Stimulated activated CD4-positive, alpha-beta T cell treated with anti-CD3 and anti-CD28 coated beads, Interleukin-1b, Interleukin-23, amount 100 ng/mL, for 48 hours (primary cell): ENCODE data around the gene RNF26.
A peak's percentile ranks its signal among the peaks of the same experiment; 100 is the strongest.

ENCODE experiments used
- DNase-seq: peaks from one replicate; pipeline ENCODE4 v3.0.0-alpha.2; 2020

RNF26 gene

GRCh38 chr11:119356349-119357031, 22.2 kb downstream of the RNF26 start:
- peak; percentile 69 for DNase-seq

- no peak for DNase-seq
Observed at GRCh38 chr11:119357074-119357473, 22.7 kb downstream of the RNF26 start.

DNA sequence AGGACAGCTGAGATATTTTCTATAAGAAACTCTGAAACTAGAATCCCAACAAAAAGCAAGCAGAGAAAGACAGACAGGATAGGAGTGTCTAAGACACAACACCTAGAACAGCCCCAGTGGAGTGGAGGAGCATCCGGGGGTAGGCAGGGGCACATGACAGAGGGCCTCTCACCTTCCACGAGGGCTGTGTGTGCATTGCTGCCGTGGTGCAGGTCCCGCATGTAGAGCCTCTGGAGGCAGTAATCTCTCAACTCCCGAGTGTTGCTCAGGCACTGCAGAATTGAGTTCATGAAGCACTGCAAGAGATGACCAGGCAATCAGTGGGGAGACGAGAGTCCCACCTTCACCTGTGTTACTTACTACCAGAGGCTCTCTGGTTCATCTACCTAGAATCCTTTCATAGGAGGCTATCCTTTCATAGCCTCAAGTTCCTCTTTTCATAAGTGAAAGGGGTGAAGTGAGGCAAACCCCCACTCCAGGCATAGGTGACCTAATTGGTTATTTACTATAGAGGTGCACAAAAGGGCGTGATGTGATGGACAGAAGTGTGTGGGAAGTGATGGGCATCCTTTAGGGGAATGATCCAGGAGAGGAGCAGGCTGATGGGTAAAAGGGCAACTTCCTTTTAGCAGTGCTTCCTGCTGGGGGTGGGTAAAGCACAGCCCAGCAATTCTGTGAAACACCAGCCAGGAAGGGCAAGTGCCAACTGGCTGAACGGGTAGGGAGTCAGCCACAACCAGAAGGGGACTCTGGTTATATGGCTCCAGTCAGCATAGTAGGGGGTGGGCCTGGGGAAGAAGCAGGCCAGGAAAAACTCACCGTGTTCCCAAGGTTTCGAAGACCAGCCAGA, 25.3 kb downstream of the RNF26 start:
- no peak for DNase-seq

DNA sequence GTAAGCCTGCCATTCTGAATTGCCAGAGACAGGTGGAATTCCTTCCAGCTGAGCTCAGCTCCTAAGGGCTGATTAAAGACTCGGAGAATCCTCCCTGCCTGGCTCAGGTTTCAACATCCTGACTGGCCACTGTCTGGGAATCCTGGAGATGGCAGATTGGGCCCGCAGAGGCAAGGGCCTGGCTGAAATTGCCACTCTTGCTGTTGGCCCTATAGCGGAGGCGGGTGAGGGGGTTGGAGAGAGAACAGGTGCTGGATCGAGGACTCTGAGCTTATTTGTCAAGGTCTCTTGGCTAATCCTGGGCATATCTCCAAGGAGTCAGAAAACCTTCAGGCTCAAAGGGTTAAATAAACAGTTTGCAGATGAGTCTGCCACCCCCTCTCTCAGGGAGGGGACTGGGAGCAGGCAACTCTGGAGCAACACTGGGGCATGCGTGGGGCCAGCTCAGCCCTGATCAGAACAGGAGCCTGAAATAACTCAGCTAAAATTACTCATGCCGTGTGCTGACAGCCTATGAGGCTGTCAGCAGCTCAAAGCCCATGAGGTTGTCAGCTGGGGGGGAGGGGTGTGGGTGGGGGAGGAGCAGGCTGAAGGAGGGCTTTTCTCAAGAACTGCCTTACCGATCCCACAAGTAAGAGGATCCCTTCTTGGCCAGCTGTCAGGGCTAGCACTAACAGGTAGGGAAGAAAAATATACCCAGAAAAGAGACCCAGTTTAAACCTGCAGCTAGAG, 26.9 kb downstream of the RNF26 start:
- DNase-seq, result peak; percentile 86

GRCh38 chr11:119361941-119362725, 27.8 kb downstream of the RNF26 start:
- no peak for DNase-seq

- no peak for DNase-seq
Observed at GRCh38 chr11:119362741-119363080, 28.4 kb downstream of the RNF26 start.

DNA sequence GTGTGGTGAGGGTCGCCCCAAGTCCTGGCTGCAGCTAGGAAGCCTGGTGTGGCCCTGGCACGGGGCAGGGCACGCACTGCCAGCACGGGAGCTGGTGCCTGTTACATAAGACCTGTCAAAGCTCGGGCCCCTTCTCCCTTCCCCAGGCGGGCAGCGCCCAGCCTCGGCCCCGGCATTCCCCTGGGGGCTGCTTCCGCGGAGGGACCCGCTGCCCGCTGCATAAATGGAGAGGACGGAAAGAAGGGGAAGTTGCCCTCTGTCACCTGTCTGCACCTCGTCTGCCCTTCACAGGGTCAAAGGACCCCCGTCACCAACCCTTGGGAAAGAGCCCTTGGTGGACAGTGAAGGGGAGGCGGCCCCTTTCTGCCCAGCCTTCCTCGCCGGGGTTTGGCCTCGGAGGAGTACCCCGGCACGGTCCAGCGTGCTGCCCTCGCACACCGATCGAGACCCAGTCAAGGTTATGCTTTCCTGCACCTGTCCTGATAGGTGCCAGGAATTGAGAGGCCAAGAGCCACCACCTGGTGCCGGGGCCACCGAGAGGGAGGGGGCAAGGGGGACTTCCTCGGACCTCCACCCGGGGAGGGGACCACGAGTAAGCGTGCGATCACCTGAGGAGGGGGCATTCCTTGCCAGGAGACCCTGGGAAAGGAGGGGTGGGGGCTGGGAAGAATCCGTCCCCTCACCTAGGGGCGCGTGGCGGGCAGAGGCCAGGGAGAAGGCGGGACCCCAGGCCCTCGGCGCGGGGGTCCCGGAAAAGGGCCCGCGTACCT, 28.9 kb downstream of the RNF26 start:
- no peak for DNase-seq

DNA sequence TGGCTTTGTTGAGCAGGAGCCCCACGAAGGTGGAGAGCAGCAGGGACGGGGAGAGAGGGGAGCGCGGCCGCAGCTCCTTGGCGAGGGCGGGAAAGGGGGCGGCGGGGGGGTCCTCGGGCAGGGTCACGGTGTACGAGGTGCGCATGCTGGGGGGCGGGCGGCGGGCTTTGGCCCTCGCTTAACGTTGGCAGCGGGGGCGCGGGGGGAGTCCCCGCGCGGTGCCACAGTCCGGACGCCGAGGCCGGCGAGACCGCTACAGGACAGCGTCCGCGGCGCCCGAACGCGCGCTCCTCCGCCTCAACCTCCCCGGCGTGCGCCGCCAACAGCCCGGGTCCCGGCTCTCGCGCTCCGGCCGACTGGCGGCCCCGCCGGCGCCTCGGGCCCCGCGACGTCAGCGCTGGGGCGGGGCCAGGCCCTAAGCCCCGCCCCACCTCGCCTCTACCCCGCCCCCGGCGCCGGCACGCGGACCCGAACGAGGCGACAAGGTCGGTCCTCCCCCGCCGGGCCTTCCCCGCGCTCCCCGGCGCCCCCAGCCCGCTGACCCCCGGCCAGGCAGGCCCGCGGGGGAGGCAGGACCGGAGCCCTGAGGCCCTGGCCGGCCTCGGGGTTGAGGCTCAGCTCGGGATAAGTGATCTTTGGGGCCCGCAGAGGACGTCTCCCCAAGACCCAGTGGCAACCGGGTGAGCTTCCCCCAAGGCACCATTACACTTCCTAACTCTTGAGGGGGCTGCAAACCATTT, 29.7 kb downstream of the RNF26 start:
- DNase-seq, result peak; percentile 44

- DNase-seq, result no peak
Observed at GRCh38 chr11:119365071-119365591, 30.8 kb downstream of the RNF26 start.

- no peak for DNase-seq
Observed at GRCh38 chr11:119366690-119367620, 32.6 kb downstream of the RNF26 start.

DNA sequence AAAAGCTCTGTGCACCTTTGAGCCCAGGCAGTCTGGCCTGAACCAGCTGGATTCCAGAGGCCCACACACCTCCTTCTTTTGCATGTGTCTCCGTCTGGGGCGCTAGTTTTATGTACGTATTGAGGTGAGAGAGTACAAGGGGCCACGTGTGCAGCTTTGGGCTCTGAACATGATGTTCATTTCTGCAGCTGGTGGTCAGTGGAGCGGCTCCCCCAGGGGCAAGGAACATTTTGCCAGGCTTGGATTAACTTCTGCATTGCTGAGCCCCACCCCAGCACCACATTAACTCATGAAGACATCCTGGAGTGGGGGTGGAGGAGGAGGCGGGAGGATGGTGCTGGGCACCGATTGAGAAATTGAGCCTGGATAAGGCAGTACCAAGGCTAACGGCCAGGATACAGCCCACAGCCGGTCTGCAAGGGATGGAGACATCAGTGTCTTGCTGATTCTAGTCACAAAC, 33.4 kb downstream of the RNF26 start:
- DNase-seq, result no peak

GRCh38 chr11:119368121-119369034, 34.1 kb downstream of the RNF26 start:
- no peak for DNase-seq

DNA sequence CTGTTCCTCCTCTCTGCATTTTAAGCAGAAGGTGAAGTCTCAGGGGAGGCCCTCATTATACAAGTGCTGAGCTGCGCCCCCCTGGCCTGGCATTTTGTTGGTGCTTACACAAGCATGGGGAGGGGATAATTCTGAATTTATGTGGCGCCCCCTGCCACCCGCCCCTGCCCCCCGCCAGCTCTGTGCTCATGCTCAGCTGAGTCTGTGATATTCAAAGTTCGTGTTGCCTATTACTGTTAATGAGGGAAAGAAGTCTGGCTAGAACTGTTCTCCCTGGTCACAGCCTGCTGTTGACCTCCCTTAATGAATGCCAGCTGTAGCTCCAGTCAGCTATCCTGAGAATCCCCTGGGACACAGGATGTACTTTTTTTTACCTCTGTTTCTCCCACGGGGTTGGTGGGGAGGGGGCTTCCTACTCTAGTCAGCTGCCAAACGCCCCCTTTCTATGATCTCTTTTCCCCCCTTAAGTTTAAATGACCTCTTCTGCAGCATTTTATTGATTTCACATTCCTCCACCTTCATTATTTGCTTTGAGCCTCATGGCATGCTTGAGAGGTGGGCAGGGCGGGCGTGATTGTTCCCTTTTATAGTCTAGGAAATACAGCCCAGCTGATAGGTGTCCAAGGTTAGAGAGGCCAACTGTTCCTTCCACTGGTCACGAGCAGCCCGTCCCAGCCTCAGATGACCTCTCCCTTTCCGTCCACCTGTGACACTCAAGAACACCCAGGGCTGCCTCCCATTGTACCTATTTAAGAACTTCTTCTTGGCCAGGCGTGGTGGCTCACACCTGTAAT, 35.0 kb downstream of the RNF26 start:
- DNase-seq, result no peak

DNA sequence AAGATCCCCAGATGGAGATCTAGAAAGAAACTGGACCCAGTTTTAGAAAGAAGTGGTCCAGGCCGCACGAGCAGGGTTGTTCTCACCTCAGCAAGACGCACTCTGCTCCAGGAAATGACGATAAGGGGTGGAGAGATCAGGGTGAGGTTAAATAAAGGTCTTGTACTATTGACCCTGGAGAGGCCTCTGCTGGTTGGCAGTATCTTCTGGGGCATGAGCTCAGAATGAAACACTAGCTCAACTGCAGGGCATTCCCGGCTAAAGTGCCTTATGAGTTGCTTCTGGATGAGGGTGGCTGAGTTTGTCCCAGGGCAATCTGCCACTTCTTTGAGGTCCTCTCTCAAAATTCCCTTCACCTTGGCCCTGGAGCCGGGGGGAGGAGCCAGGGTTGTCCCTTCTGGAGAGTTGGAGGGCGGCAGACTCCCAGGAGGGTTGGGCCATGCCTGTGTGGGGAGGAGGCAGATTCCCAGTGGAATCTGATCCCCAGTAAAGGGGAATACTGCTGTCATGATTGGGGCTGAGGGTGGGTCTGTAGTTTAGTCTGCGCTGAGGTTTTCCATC, 36.2 kb downstream of the RNF26 start:
- no peak for DNase-seq

DNA sequence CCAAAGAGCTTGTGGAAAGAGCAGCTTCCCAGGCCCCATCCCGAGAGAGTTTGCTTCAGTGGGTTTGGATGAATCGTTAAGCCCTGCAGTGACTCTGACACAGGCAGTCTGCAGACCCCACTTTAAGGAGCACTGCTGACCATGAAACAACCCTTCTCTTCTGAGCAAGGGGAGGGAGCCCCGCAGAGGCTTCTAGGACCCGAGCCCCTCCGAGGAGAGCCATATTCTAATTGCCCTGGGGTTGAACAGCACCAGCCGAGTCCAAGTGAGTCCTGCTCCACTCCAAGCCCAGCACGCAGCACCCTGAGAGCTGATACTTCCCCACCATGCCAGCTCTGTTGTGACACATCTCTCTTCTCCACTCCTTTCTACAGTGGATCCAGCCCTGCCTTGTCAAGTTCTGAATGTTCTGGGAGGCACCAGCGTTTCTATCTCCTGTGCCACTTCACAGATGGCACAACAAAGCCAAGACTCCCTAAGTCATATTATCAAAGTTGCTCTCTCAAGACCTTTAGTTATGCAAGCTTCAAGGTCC, 36.8 kb downstream of the RNF26 start:
- no peak for DNase-seq

DNA sequence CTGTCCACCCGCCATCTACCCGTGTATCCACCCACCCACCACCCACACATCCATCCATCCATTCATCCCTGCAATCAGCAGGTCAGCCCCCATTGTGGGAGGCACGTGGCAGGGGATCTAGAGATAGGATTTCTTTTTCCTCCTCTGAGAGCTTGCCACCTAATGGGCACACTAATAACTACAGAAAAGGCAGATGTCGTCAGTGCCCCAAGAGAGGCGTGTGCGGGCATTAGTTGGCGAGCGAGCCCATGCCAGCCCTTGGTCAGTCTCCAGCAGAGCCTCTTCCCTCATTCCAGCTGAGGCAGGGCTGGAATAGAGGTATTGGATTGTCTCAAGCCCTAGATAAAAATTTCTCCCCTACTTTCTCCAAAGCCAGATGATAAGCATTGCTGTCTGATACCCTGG, 37.5 kb downstream of the RNF26 start:
- DNase-seq, result no peak
